ENCODE measurements around the gene BMPER.

BMPER gene

DNA sequence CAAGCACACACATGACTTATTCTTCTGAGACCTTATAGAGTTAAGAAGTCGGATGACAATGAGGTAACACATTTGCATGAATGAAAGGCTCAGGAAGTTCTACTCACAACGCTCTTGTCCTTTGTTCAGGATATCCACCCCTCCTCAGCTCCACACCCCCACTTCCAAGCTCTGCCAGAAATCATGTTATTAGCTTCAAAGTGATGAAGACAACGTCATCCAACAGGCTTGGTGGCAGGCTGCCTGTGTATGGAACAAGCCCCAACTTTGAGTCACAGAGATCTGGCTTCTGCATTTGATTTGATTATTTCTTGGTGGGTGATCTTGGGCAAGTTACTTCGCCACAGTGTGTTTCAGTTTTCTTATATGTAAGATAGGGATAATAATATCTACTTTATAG lies 12.4 kb upstream of the BMPER start:
- DNase-seq: no peak

DNA sequence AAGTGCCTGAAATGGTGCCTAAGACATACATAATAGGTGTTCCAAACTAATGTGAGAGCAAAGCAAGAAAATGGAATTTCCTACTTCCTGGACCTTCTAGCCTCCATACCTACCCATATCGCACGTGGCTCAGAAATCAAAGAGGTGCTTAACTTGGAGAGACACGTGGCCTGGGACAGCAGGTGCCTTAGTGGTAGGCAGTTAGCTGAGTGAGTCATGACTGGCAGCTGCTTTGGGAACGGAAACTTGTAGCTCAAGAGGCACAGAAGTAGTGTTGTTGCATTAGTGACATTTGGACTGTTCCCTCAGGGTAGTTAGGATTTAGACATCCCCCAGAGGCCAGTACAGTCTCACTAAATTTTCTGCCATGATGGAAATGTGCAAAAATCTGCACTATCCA lies 12.0 kb upstream of the BMPER start:
- no peak for DNase-seq

DNA sequence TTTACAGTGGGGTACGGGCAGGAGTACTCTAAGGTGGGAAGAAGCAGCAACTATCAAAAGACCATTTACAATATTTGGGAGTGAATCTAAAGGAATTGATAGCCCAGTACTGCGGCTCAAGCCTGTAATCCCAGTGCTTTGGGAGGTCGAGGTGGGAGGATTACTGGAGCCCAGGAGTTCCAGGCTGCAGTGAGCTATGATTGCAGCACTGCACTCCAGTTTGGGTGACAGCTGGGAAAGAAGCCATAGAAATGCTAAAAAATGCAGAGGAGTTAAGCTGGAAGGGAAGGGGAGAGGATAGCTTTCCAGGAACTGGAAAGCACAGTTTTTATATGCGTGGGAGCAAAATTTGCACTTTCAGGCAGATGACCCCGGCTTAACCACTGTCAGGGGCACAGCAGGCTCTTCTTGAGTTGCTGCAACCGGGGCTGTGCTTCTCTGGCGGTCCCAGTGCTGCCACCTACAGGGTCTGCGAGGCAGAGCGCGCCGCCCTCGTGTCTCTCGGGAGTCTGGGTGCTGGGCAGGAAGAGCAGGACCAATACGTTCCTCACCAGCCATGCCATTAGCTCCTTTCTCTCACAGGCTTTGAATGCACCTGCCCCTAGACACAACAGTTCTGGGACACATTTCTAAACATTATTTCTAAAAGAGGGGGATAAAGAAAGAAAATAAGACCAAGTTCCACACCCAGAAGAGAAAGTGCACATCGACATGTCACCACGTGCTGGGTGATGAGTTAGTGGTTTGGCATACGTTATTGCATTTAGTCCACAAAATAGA lies 10.1 kb upstream of the BMPER start:
- DNase-seq: peak; percentile 43

DNA sequence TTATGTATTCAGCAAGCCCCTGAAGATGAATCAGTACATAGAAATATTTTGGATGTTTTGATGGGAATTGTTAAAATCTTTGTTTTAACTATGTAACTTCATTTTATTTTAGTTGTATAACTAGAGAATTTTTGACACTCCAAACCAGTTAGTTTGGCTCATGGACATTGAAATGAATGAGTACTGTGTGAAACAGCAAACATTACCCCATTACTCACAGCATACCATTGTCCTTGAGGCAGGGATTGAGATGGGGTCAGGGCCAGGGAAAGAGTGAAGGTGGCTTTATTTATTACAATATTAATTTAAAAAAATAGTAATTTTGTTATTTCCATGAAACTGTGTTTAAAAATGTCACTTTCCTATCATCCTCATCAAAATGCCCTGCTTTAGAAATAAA lies 4.8 kb upstream of the BMPER start:
- no peak for DNase-seq

DNA sequence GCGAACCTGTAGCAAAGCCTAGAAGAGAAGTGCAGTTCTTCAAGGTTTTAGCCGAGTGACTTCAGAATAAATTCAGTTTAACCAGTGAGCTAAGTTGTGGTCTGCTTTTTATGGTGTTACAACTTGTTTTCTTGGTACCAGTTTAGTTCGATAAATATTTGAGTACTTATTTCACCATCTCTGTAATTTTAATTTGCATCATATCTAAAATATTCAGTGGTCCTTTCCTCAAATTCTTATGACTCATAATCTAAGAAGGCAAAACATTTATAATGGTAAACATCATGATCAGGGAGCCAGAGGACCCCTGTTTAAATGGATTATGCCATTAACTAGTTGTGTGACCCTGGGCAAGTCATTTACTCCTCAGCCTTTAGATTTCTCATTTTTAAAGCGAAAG lies 4.1 kb upstream of the BMPER start:
- DNase-seq: no peak

DNA sequence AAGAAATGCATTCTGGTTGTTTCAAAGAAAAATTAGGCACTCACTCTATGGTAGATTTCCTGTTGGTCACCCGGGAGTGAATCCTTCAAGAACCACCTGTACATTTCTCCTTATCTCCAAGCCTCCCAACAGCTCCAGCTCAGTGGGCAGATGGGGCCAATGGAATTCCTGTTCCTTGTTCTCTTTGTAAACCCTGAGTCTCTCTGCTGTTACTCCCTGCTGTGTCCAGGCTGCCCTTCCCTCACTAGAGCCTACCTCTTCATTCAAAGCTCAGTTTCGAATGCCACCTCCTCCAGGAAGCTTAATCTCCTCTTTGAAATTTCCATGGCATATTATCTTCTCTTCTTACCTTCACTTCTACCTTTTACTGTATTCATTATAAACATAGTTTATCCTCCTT lies 3.5 kb upstream of the BMPER start:
- no peak for DNase-seq

DNA sequence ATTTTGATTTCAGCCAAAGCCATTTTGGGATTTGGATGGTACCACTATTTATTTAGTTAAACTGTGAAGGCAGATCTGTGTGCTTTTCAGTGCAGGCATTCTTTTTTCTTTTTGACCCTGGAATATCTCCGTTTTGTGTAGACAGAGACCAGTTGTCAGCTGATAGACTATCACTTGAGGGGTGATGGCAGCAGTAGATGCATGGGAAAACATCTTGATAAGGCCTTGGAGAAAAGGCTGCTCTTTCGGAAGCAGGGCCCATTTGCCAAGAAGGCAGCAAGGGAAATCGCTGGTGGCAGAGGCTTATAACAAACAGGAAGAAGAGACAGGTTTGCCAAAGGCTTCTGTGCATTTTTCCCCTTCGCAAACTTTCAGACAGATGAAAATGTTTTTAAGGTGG lies 2.6 kb upstream of the BMPER start:
- no peak for DNase-seq

DNA sequence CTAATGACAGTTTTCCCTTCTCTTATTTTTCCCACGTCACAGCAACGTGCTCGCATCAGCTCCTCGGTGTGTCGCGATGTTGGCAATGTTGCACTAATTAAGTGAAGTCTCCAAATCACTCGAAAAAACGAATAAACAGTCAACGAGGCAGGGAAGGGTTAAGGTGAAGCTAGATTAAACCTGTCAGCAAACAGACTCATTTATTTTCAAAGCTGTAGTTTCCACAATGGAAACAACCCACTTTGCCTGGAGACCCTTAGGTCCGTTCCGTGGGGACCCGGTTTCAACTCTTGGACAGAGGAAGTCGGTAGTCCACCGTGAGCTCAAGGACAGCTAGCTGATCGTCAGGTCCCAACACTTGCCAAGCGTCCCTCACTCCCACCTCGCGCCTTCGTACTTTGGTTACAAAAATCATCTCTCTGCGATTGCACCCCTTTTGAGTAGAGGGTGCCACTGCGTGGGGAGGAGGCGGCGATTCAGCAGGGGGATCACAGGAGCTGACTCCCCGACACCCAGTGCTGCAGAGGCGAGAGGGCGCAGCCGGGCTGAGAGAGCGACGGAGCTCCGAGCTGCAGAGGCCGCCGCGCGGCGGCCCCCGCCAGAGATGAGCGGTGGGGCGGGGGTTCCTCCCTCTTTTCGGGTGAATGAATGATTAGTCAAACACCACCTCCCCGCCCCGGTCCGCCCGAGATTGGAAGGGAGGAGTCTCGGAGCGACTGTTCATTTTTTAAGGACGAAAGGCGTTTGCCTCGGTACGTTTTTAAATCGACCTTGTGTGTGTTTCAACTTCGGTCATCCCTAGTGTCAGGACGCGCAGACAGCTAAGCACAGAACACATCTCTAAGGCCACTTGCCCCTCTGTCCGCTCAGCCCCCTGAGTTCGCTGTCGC lies 1.3 kb upstream of the BMPER start:
- no peak for DNase-seq

DNA sequence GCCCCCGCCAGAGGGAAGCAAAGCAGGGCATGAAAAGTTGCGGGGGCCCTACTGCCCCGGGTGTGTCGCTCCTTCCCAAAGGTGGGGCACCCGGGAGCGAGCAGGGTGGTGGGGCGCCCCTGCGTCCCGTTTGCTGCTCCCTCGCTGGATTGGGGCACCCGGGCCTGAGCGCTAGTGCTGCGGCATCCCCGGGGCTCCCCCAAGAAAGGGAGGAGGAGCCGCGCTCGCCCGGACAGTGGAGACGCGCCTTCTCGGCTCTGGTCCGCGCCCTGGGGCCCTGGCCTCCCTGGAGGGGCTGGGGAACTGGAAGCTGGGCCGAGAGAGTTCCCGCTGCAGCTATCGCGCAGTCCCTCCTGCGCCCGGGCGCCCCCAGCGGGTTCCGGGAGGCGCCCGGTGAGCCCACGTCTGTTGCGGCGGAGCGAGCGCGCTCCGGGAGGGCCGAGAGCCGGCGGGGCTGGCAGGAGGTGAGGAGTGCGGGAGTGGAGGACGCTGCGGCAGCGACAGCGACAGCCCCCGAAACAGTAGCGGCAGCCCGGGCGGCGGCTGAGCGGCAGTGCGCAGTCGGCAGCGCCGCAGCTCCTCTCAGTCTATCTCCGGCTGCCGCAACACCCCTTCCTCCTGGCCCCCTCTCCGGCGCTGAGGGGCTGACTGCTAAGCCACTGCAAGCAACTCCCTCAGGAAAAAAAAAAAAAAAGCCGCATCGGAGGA lies 504 bp upstream of the BMPER start:
- no peak for DNase-seq

DNA sequence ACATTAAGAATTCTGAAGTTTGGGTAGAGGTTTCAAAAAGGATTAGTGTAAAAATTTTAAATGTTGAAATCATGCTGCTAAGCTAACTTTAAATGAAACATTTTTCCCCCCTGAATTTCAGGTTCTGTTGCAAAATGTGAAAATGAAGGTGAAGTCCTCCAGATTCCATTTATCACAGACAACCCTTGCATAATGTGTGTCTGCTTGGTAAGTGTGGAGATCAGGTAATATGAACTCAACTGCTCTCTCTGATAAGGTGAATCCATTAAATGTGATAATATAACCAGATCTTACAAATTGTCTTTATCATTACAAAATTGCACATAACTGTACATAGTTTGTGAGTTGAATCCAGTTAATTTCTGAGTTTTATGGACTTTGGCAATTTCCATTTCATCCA lies 1.4 kb downstream of the BMPER start:
- DNase-seq: no peak

DNA sequence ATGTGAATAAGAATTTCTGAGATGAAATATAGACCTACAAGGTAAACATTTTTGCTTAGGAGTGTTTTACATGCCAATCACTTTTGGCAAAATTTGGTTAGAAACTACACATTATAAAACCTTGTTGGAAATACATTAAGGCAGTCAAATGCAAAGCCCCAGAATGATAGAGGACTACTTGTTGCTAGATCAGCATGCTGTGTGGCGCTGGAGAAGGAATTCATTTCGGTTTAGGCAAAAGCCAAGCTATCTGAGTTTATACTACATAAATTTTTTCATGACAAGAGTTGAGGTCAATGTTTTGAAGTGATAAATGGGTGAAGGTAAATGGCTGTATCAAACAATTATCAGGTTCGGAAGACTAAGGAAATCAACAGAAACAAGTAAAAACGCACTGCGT lies 2.3 kb downstream of the BMPER start:
- DNase-seq: no peak

DNA sequence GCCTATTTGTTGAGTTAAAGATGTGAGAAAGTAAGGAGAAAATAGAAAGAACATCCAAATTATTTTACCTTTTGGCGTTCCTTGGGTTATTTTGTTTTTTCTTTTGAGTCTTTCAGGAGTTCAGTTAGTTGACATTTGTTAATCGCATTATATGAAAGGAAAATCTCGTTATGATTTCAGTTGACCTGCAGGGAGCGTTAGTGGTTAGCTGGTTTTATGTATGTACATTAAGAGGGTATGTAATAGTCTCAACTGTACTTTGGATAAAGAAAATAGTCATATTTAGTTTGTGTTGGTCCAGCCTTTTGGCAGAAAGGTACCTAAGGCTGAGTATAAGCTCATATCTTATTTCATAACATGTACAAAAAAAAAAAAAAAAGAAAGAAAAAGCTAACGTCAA lies 4.0 kb downstream of the BMPER start:
- DNase-seq: no peak

DNA sequence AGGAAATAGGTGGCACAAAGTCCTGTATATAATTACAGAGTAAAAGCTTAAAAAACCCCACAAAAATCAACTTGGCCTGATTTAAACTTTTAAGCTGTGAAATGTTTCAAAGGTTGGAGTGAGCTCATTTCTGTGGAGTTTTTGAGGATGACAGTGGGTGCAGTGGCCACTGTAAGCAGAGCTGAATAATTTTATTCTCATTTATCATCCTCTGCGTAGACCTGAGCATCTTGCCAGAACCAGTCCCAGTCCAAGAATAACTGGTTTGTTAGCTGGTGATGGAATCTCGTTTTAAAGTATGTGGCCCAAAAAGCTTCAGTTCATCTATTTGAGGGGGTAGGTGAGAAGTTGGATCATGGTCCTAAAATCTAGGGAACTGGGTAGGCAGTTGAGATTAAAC lies 4.4 kb downstream of the BMPER start:
- DNase-seq: no peak

DNA sequence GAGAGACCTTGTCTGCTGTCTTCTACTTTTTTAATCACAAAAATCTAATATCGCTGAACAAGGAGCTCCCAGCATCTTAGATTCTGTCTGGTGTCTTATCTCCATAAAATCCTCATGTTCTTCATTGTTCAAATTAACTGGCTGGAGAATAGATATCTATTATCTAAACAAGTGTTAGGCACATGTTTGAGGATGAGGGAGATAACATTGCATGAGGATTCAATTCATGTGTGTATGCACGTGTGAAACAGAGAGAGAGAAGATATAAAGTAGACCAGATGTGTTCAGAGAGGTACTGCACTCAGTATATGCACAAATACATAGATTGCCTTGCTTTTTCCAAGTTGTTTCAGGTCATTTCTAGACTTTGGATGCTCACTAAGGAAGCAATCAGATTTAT lies 5.4 kb downstream of the BMPER start:
- DNase-seq: no peak

DNA sequence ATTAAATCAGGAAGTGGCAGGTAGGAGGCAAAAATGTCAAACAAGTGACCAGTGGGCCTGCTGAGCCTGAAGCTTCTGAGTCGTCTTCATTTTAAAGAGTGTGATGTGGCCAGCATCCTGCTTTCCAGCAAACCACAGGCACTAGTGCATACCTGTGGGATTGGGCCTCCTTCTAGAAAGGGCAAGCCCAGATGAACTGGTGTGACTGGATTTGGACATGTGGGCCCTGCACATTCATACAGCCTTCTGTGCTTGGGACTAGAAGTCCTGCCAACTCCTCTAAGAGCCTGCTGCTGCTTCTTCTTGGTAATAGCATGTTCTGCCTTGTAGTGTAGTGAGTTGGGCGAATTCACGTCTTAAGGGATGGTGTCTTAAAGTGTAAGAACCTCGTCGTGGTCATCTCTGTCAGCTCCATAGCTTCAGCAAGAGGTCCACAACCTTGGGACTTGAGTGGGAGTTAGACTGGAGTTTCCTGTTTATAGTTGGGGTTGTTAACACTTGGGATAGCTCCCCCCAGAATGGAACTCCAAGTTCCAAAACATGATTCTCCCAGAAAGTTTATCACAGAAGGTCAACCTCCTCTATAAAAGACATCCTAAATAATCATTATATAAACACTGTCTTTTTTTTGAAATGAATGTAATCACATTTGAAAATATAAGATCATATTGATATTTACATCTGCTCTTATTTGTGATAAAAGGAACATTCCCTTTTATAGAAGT lies 11.2 kb downstream of the BMPER start:
- DNase-seq: no peak

DNA sequence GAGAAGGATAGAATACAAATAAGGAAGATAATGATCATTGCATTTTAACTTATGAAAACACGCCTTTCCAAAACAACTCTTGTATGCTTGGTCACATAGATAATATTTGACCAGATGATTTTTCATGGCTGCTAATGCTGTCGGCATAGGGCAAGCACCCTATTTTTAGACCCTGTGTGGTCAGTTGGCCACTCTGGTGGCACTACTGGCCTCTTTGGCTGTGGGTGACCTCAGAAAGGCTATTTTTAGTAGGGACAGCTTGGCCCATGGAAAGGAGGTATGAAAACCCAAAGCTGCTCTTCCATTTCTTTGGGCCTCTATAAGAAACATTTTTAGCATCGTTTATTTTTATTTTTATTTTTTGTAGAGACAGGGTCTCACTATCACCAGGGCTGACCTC lies 12.3 kb downstream of the BMPER start:
- DNase-seq: no peak

DNA sequence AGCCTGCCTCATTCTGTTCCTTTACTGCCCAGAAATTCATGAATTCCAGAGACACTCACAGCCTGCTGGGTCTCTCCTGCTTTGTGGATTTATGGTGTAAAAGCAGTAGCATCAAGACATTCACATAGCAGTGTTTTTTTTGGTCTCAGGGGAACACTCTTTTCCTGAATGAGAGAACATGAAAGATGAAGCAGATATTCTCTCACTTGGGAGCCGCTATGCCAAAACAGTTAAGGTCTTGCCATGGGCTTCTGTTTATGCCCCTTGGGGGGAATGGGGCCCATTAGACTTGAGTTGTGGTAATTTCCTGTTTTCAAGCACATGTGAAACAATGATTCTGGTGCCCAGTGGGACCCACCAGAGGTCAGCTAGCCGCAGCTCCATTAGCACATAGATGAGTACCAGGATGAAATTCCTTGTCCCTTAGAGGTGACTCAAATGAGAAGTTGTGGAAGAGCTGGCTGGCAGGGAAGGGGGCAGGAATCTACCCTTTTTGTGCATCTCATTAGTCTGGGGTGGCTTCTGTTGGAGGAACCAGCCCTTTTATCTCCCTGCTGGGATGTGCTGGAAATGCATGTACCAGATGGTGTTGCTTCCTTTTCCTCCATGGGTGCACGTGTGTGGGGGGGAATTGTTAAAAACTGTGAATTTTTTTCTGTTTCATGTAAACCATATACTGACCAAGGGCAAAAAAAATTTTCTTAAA lies 13.3 kb downstream of the BMPER start:
- DNase-seq: no peak

DNA sequence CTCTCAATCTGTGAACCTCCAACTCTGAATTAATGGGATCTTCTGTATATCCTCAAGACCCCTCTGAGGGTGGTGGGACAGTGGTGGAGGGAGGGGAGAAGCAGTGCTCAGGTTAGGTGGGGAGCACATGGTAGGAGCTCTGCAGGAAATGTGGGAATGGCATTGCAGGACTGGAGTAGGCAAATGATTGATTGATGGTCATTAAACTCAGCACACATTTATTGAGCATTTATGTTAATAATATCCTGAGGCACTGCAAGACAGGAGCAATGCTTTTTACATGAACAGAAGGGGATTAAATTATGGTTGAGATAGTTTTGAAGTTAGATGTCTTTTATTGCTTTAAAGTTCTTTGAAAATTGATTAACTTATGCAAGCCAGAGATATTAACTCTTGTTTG lies 14.1 kb downstream of the BMPER start:
- no peak for DNase-seq

DNA sequence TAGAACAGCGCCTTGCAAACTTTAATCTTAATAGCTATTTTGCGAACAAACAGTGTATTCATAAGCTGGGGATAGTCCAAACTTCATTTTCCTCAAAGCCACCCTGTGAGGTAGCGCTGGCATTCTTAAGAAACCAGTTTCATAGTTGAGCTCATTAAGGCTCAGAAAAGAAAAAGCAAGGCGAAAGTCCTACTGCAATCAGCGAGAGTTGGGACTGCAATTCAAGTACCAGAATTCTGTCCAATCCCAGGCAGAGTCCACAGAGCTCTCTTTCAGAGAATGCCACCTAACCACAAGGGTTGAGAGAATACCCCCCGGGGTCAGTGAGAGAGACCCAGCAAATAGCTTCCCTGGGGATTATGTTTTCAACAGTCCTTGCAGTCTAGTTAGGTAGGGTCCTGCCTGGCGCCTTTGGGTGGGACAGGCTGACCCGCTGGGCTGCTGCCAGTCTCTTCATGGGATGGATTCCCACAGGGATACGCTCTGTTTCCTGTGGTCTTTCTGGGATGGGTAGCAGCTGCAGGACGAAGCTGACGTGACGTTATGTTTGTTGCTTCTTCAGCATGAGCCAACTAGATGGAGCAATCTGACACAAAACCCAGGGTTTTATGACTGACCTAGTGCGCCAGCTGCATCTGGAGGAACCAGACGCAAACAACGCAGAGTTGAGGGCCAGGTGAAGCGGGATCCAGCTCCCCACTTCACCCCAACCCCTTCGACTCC lies 16.0 kb downstream of the BMPER start:
- no peak for DNase-seq

DNA sequence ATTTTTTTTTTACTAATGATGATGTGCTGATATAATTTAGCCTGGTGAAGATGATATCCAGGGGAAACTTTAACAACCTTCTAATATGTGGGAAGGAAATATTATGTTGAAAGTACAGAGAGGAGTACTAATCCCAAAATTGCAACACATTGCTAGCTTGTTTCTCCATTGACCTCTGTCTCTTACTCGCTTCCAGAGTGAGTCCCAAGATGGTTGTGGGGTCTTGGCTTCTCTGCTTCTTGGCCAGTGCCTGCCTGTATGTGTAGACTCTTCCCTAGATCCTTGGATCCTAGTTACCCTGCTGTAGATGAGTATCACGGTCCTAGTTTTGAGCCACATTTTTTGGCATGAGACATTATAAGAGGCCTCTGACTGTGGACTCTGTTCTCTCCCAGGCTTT lies 17.5 kb downstream of the BMPER start:
- no peak for DNase-seq

DNA sequence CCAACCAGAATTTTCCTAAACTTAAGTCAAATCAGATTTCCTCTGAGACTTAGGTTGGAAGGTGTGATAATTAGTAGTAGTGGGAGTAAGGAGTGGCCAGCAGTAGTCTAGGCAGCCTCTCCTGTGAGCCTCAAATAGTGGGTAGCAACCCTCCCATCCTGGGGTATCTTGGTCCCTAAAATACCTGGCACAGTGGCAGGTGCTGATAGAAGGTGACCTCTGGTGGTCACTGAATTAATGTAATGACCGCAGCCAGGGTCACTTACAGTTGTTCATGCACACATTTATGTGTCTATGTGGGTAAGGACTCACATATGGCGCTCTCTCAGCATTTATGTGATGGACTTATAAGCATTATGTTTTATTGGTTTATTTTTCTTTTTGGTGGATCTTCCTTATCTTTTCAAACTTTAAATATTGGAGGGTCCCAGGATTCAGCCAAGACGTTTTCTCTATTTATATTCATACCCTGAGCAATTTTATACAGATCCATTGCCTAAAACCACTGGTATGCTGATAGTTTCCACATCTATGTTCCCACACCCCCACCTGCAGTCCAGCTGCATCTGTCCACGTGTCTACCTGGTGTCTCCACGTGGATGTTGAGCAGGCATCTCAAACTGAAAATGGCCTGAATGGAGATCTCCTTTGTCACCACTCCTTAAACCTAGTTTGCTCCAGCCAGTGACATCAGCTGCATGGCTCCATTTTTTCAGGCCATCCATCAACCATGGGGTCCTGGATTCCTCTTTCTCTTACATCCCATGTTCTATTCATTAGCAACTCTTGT lies 18.3 kb downstream of the BMPER start:
- no peak for DNase-seq
